Tibial nerve (tissue), 4 donors: Measurements from ENCODE around the gene SMS. TPM values are rescaled to one million over a fixed set of nuclear protein-coding genes. Genes with fewer than 3 reads are reported as not detected.

Experiments used
- DNase-seq, 2 donors: peaks; one replicate each; pipeline ENCODE4 v3.0.0-alpha.2; 2019; ENCODE audit warnings: low spot score in 2 of 2
- H3K27ac ChIP-seq, 4 donors: fragments of 200-600 bp; sonication (generic) in 3 of 4; one replicate each; pipeline ENCODE4 v1.5.1; 2017 to 2019; ENCODE audit warnings: mild to moderate bottlenecking in 1 of 4
- H3K27me3 ChIP-seq, 2 donors: fragments of 200-600 bp; sonication (generic) in 1 of 2; one replicate each; pipeline versions ENCODE4 v1.5.1 to v1.6.0; 2017 to 2019
- H3K36me3 ChIP-seq, 3 donors: fragments of 200-600 bp; sonication (generic); one replicate each; pipeline ENCODE4 v1.5.1; 2018 to 2019
- H3K4me1 ChIP-seq, 4 donors: fragments of 200-600 bp; sonication (generic) in 3 of 4; one replicate each; pipeline ENCODE4 v1.5.1; 2017 to 2019
- H3K4me3 ChIP-seq, 4 donors: fragments of 200-600 bp; sonication (generic) in 3 of 4; one replicate each; pipeline ENCODE4 v1.5.1; 2017 to 2019; ENCODE audit warnings: mild to moderate bottlenecking in 1 of 4, moderate library complexity in 1 of 4
- H3K9me3 ChIP-seq, 4 donors: fragments of 200-600 bp; sonication (generic) in 3 of 4; one replicate each; pipeline ENCODE4 v1.5.1; 2017 to 2019
- CTCF ChIP-seq, 5 experiments: fragments of 200-600 bp in 3 of 5; fragments of 450-650 bp in 2 of 5; sonication (generic) in 3 of 5; IDR thresholded peaks; one replicate each; pipeline ENCODE4 v1.5.1; 2016 to 2019; ENCODE audit warnings: antibody characterized with exemption in 5 of 5, mild to moderate bottlenecking in 3 of 5, moderate library complexity in 2 of 5
- EP300 ChIP-seq, 2 donors: sonication (generic); formaldehyde crosslinking; IDR thresholded peaks; one replicate each; pipeline ENCODE4 v1.6.1; 2017; ENCODE audit warnings: antibody characterized with exemption in 2 of 2, mild to moderate bottlenecking in 1 of 2
- POLR2A ChIP-seq, 2 donors: fragments of 450-650 bp; IDR thresholded peaks; one replicate each; pipeline ENCODE4 v1.6.1; 2017; ENCODE audit warnings: antibody characterized with exemption in 2 of 2, mild to moderate bottlenecking in 2 of 2, moderate library complexity in 2 of 2
- WGBS, 2 donors: methylation state at CpG; one replicate each; pipeline ENCODE4 v1.1.5; 2018; 5-methylcytosine and 5-hydroxymethylcytosine counted together
- total RNA-seq, 4 donors: library from RNA; depleted of rRNA; stranded (reverse); fragments of >200 nt; gene quantifications; one replicate each; pipeline ENCODE4 v1.1.0, GENCODE V29; 2016

The SMS gene
- total RNA-seq, 4 donors from 2014 or later, result 19.9 to 36.7 (median 24.7) TPM

DNA sequence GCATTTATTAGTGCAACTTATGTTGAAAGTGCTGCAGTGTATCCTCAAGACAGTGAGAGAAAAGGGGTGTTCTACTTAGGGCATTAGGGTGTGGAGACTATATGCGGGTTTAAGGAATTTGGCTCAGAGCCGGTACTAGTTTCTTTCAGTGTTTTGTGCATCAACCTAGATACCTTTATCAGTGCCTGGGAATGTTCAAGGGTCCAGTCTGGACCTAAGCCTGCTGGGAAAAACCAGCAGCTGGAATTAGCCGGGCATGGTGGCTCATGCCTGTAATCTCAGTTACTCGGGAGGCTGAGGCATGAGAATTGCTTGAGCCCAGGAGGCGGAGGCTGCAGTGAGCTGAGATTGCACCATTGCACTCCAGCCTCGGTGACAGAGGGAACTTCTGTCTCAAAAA lies 99.0 kb downstream of the SMS start:
- Histone ChIP-seq H3K4me1 (no peaks in the 10 kb centered on the region), H3K27ac (no peak overlapping the region), H3K9me3 (no peaks in the 10 kb centered on the region), H3K27me3 (no peaks in the 10 kb centered on the region), H3K36me3 (no peaks in the 10 kb centered on the region), H3K4me3 (no peak overlapping the region)
- no peak for DNase-seq
- TF ChIP-seq POLR2A (IDR thresholded peaks at IDR 0.05), result no peak
- WGBS, 2 donors, result 80 to 88% methylated on average over 5 to 6 of the region's 6 CpGs

DNA sequence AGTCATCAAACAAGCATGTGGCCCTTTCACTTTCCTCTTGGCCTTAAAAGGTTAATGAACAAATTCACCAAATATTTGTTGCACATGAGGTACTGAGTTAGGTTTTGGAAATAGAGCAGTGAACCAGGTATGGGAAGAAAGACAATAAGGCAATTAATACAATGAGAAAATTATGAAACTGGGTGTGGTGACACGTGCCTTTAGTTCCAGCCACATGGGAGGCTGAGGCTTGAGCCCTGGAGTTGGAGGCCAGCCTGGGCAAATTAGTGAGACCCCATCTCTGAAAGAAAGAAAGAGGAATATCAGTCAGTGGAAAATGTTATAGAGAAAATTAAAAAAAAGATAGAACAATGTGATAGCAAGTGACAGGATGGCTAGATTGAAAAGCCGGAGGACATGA lies 99.7 kb downstream of the SMS start:
- no peaks in the 10 kb centered on the region for H3K36me3 ChIP-seq
- H3K27ac ChIP-seq, result no peak overlapping the region
- H3K27me3 ChIP-seq, result no peaks in the 10 kb centered on the region
- DNase-seq, result no peak
- WGBS, 2 donors, result 81 to 97% methylated on average over 2 of the region's 2 CpGs
- H3K9me3 ChIP-seq, result no peaks in the 10 kb centered on the region
- H3K4me3 ChIP-seq, result no peak overlapping the region
- H3K4me1 ChIP-seq, result no peaks in the 10 kb centered on the region
- TF ChIP-seq CTCF (IDR thresholded peaks at IDR 0.05) (no peak), POLR2A (IDR thresholded peaks at IDR 0.05) (no peak), EP300 (IDR thresholded peaks at IDR 0.05) (no peak)

DNA sequence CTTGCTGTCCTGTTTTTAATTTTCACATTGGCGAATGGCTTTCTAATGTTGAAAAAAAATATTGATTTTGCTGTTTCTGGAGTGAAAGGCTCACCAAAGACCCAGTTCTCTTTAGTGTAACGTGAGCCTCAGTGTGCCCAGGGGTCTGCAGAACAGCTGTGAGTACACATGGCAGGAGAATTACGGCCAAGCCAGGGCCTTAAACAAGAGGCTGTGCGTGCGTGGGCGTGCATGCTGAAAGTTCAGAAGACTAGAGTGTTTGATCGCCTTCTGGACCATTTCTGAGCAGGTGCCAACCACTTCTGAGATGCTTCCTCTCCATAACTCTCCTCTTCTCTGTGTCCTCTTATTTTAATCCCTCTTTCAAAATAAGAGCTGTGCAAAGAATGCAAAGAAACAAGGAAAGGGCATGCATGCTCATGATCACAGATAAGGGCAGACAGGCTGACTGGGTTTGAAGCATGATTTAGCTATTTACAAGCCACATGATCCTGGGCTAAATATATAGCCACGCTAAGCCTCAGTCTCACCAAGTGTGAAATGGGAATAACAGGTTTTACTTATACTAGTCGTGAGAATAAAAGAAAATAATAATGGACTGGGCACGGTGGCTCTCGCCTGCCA lies 101.5 kb downstream of the SMS start:
- TF ChIP-seq CTCF (IDR thresholded peaks at IDR 0.05), result no peak
- no peak for TF ChIP-seq POLR2A (IDR thresholded peaks at IDR 0.05)
- no peak for TF ChIP-seq EP300 (IDR thresholded peaks at IDR 0.05)
- Histone ChIP-seq H3K4me1 (no peaks in the 10 kb centered on the region), H3K4me3 (no peak overlapping the region), H3K36me3 (no peaks in the 10 kb centered on the region), H3K9me3 (no peaks in the 10 kb centered on the region), H3K27ac (no peak overlapping the region), H3K27me3 (no peaks in the 10 kb centered on the region)
- no peak for DNase-seq
- 70 to 71% methylated on average over 10 to 11 of the region's 11 CpGs for WGBS, 2 donors

DNA sequence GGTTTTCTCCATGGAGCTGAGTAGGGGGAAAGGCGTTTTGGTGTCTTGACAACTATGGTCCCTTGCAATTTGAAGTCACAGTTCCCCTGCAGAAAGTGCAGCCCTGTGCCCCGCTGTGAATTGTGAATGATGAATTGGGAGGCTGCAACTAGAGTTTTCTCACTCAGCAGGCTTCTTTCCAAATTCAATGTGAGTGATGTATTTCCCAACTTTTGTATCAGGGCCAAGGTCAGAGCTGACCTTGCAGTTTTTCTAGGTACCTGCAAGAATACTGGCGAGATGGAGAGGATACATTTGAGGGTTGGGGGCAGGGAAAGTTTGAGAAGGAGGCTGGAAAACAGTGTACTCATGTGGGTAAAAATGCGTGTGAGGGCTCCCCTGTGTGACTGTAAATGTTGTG lies 103.4 kb downstream of the SMS start:
- H3K27ac ChIP-seq, result no peak overlapping the region
- H3K4me3 ChIP-seq, result no peak overlapping the region
- peaks cover 0 to 5% of the 10 kb centered on the region in 2 donors for H3K27me3 ChIP-seq
- DNase-seq, result no peak
- no peaks in the 10 kb centered on the region for H3K4me1 ChIP-seq
- 55 to 79% methylated on average over 4 of the region's 4 CpGs for WGBS, 2 donors
- H3K36me3 ChIP-seq, result no peaks in the 10 kb centered on the region
- H3K9me3 ChIP-seq, result no peaks in the 10 kb centered on the region
- TF ChIP-seq EP300 (IDR thresholded peaks at IDR 0.05) (no peak), POLR2A (IDR thresholded peaks at IDR 0.05) (no peak), CTCF (IDR thresholded peaks at IDR 0.05) (no peak)

Other genes starting within 250 kb of the SMS start
- gene SMPX, start 182.6 kb upstream of the SMS start, total RNA-seq, result not detected
- gene MBTPS2, start 101.1 kb upstream of the SMS start, total RNA-seq, result 10 to 100 TPM in 3 of 4 donors, 1 to 10 TPM in 1; 9.0 to 16.2 (median 12.4) TPM
- gene YY2, start 84.7 kb upstream of the SMS start, total RNA-seq, result 1 to 10 TPM; 2.4 to 6.9 (median 3.6) TPM
- gene PHEX, start 91.6 kb downstream of the SMS start, total RNA-seq, result under 1 TPM in 2 of 4 donors, not detected in 2; under 0.01 TPM